ENCODE data around the gene PLIN5.

DNA sequence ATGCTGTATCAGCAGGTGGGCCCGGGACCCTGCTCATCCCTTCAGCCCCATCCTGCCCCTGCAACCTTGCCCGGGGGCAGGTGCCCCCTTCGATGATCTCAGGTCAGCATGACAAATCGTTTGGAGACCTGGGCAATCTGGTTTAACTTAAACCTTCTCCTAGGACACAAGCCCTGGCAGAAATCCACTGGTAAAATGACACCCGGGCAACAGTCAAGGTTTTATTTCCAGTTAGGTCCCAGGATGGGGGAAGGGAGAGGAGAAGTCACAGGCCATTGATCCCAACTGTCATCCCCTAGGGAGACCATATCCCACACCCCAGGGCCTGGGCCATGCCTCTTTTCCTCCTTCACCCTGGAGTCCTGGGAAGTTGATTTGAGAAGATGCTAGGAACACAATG lies 1.8 kb upstream of the PLIN5 start:
- TF ChIP-seq, protein P1, sequence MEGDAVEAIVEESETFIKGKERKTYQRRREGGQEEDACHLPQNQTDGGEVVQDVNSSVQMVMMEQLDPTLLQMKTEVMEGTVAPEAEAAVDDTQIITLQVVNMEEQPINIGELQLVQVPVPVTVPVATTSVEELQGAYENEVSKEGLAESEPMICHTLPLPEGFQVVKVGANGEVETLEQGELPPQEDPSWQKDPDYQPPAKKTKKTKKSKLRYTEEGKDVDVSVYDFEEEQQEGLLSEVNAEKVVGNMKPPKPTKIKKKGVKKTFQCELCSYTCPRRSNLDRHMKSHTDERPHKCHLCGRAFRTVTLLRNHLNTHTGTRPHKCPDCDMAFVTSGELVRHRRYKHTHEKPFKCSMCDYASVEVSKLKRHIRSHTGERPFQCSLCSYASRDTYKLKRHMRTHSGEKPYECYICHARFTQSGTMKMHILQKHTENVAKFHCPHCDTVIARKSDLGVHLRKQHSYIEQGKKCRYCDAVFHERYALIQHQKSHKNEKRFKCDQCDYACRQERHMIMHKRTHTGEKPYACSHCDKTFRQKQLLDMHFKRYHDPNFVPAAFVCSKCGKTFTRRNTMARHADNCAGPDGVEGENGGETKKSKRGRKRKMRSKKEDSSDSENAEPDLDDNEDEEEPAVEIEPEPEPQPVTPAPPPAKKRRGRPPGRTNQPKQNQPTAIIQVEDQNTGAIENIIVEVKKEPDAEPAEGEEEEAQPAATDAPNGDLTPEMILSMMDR (optimal IDR thresholded peaks at IDR 0.05 in 1 of 3, IDR thresholded peaks at IDR 0.05 in 1 of 3, conservative IDR thresholded peaks at IDR 0.05 in 1 of 3; ENCODE audit: extremely low read depth in 1 of 3, insufficient read depth in 2 of 3, low read length in 3 of 3), result no peak
- TF ChIP-seq EZH2 (IDR thresholded peaks at IDR 0.05; ENCODE audit: low read length), result no peak

Data from keratinocyte (primary cell).